Ectodermal cell (in vitro differentiated cells): ENCODE data around the gene KANK2.
"Not testable (repeated sequence)": the region's sequence is repeated elsewhere in the genome, so short reads cannot be mapped to it uniquely, and the experiment has no call there.

Experiments
- H3K27ac ChIP-seq: 2 replicates; pipeline ENCODE4 v1.7.0; 2013; ENCODE audit warnings: mild to moderate bottlenecking, low read depth, low read length; ENCODE audit not compliant: insufficient read depth, poor library complexity, severe bottlenecking
- H3K27me3 ChIP-seq: 2 replicates; pipeline ENCODE4 v1.7.0; 2013; ENCODE audit warnings: mild to moderate bottlenecking, low read length; ENCODE audit not compliant: insufficient read depth, control insufficient read depth, poor library complexity, severe bottlenecking
- H3K36me3 ChIP-seq: one replicate; pipeline ENCODE4 v1.7.0; 2013; ENCODE audit warnings: low read length; ENCODE audit not compliant: control insufficient read depth, insufficient read depth
- H3K4me1 ChIP-seq: one replicate; pipeline ENCODE4 v1.7.0; 2013; ENCODE audit warnings: low read length; ENCODE audit not compliant: control insufficient read depth, insufficient read depth
- H3K4me3 ChIP-seq: 2 replicates; pipeline ENCODE4 v1.7.0; 2013; ENCODE audit warnings: low read depth, low read length, control low read depth; ENCODE audit not compliant: insufficient read depth
- H3K9me3 ChIP-seq: 2 replicates; pipeline ENCODE4 v1.7.0; 2013; ENCODE audit warnings: mild to moderate bottlenecking, low read length, moderate library complexity; ENCODE audit not compliant: control insufficient read depth
- WGBS, 2 experiments: methylation state at CpG; one replicate each; pipeline ENCODE4 v1.1.7; 2013; ENCODE audit warnings: missing lambda C conversion rate in 2 of 2; 5-methylcytosine and 5-hydroxymethylcytosine counted together

The KANK2 gene

DNA sequence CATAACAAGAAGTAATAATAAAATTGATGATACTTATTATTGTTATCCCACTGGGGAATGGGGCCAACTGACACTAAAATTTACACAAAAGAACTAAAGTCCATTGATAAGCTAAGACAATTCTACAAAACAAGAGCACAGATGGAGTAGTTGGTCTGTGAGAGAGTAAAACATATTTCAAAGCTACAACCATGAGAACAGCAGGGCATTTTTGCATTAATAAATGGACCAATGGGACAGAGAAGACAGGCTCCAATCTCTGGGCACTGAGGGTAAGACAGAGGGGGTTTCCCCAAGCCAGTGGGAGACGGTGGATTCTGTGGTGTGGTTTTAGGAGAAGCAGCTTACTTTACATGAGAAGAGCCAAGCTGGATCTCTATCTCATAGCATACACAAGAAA lies 14.4 kb downstream of the KANK2 start:
- Histone ChIP-seq H3K36me3 (no peaks in the 10 kb centered on the region), H3K27me3 (no peaks in the 10 kb centered on the region), H3K4me1 (no peaks in the 10 kb centered on the region), H3K9me3 (no peaks in the 10 kb centered on the region), H3K4me3 (no peak overlapping the region), H3K27ac (no peak overlapping the region)
- 86 to 92% methylated on average over 1 of the region's 1 CpG for WGBS, 2 experiments

- Histone ChIP-seq H3K36me3 (peaks cover under 1% of the 10 kb centered on the region), H3K27ac (no peak overlapping the region), H3K4me3 (no peak overlapping the region), H3K27me3 (no peaks in the 10 kb centered on the region), H3K9me3 (no peaks in the 10 kb centered on the region), H3K4me1 (no peaks in the 10 kb centered on the region)
- WGBS, 2 experiments, result 92 to 96% methylated on average over 4 of the region's 4 CpGs
Measured at GRCh38 chr19:11181488-11181887, 15.9 kb downstream of the KANK2 start.

GRCh38 chr19:11180975-11181374 lies 16.4 kb downstream of the KANK2 start:
- 81 to 82% methylated on average over 7 to 8 of the region's 8 CpGs for WGBS, 2 experiments
- H3K4me3 ChIP-seq, H3K27ac ChIP-seq, H3K9me3 ChIP-seq, H3K4me1 ChIP-seq, H3K36me3 ChIP-seq, H3K27me3 ChIP-seq: not testable (repeated sequence)

DNA sequence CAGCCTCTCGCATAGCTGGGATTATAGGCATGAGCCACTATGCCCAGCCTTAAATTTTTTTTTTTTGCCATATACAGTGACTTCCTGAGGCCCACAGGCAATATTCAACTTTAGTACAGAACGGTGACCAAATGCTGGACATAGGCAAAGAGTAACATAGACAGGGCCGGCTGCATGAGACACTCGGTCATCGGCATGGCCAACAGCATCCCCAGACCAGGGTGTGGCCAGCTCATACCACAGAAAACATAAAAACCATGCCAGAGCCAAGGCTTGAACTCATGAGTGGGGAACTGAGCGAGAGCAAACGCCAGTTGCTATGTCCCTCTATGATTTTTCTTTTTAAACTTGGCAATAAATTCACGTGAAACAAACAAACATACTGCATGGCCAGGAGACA lies 17.0 kb downstream of the KANK2 start:
- Histone ChIP-seq H3K4me3 (no peak overlapping the region), H3K4me1 (no peaks in the 10 kb centered on the region), H3K9me3 (no peaks in the 10 kb centered on the region), H3K27me3 (no peaks in the 10 kb centered on the region), H3K36me3 (peaks cover 7% of the 10 kb centered on the region), H3K27ac (no peak overlapping the region)
- 94 to 96% methylated on average over 8 of the region's 8 CpGs for WGBS, 2 experiments

DNA sequence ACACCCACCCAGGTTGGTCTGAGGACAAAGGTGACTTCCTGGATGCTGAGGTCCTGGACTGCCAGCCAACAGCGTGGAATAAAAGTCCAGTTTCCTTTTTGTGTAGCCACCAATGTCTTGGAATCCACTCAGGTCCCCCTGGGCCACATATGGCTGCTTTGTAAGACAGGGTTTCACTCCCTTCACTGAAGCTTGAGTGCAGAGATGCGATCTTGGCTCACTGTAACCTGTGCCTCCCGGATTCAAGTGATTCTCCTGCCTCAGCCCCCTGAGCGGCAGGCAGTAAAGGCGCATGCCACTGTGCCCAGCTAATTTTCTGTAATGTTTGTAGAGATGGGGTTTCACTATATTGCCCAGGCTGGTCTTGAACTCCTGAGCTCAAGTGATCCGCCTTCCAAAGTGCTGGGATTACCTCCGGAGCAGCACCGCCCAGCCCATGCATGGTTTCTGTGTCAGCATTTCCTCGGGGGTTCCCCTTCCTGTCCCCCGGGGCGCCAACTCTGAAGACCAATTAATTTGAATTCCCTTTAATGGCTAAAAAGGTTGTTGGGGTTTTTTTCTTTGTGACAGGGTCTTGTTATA lies 17.5 kb downstream of the KANK2 start:
- WGBS, 2 experiments, result 90 to 93% methylated on average over 11 of the region's 11 CpGs
- Histone ChIP-seq H3K4me1 (no peaks in the 10 kb centered on the region), H3K9me3 (no peaks in the 10 kb centered on the region), H3K27ac (no peak overlapping the region), H3K36me3 (peaks cover 7% of the 10 kb centered on the region), H3K27me3 (no peaks in the 10 kb centered on the region), H3K4me3 (no peak overlapping the region)

- not testable (repeated sequence) for H3K9me3 ChIP-seq, H3K4me1 ChIP-seq, H3K27ac ChIP-seq, H3K27me3 ChIP-seq, H3K4me3 ChIP-seq
- WGBS, 2 experiments, result 92 to 94% methylated on average over 9 of the region's 9 CpGs
- H3K36me3 ChIP-seq, result peaks cover 11% of the 10 kb centered on the region
Measured at GRCh38 chr19:11179145-11179465, 18.2 kb downstream of the KANK2 start.

DNA sequence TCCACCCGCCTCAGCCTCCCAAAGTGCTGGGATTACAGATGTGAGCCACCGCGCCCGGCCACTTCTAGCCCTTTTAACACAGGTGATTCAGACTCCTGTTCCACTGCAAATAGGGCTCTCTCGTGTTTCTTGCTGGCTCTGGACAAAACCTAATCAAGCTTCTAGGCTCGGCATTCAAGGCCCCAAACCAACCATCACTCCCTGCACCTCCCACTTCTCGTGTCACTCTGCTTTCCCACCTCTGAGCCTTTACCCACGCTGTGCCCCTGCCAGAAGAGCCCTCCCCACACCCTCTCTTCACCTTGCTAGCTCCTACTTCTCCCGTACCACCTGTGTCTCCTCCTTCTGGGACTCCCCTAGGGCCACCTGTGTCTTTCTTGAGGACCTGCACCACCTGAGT lies 19.8 kb downstream of the KANK2 start:
- Histone ChIP-seq H3K4me1 (no peaks in the 10 kb centered on the region), H3K27ac (no peak overlapping the region), H3K9me3 (no peaks in the 10 kb centered on the region), H3K27me3 (no peaks in the 10 kb centered on the region), H3K36me3 (peaks cover 16% of the 10 kb centered on the region), H3K4me3 (no peak overlapping the region)
- 93 to 96% methylated on average over 9 of the region's 9 CpGs for WGBS, 2 experiments

DNA sequence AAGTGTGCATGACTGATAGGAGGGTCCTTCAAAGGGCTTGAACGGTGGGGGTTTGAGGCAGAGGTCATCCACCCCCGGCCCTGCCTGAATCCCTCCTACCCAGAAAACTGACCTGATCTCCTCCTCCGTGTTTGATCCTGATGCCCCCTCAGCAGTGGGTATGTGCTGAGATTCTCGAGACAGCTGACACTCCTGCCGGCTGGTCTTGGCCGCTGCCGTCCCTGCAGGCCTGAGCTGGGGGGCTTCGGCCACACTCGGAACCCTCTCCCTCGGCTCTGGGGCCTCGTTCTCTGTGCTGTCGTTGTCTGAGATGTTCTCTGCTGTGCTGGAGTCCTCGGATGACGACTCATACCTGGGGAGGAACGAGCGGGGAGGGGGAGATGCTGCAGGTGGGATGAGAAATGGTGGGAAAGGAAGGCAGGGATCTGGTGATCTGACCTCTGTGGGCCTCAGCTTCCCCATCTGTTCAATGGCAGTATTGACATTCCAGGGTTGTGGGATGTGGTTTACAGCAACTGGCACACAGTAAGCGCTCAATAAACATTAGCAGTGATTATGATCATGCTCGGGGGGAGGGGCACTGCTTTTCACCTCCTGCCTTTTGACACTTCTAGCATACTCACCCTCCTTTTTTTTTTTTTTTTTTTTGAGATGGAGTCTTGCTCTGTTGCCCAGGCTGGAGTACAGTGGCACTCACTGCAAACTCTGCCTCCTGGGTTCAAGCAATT lies 20.7 kb downstream of the KANK2 start:
- Histone ChIP-seq H3K36me3 (peaks cover 16% of the 10 kb centered on the region), H3K27ac (no peak overlapping the region), H3K27me3 (no peaks in the 10 kb centered on the region), H3K4me1 (no peaks in the 10 kb centered on the region), H3K4me3 (no peak overlapping the region), H3K9me3 (no peaks in the 10 kb centered on the region)
- WGBS, 2 experiments, result 95 to 96% methylated on average over 18 of the region's 18 CpGs

- H3K36me3 ChIP-seq, result peaks cover 16% of the 10 kb centered on the region
- no peak overlapping the region for H3K27ac ChIP-seq
- 87 to 89% methylated on average over 7 of the region's 7 CpGs for WGBS, 2 experiments
- H3K9me3 ChIP-seq, result no peaks in the 10 kb centered on the region
- H3K4me1 ChIP-seq, result no peaks in the 10 kb centered on the region
- H3K4me3 ChIP-seq, result no peak overlapping the region
- no peaks in the 10 kb centered on the region for H3K27me3 ChIP-seq
Measured at GRCh38 chr19:11175920-11176319, 21.4 kb downstream of the KANK2 start.

DNA sequence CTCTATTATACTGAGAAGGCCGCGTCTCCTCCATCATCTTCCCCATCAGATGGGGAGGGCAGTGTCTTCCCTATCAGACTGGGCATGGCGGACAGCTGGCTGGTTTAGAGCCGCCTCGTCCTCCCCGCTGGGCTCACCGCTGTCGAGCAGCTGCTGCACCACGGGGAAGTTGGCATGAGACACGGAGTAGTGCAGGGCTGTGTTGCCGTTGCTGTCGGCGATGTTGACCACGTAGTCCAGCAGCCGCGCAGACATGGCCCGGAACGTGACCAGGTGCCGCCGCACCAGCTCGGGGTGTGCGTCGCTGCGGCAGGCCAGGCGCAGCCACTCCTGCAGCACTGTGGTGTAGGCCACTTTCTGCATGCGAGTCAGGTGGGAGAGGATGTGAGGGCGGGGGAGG lies 23.0 kb downstream of the KANK2 start:
- H3K27me3 ChIP-seq, result no peaks in the 10 kb centered on the region
- H3K4me3 ChIP-seq, result no peak overlapping the region
- 94 to 97% methylated on average over 27 of the region's 27 CpGs for WGBS, 2 experiments
- H3K9me3 ChIP-seq, result no peaks in the 10 kb centered on the region
- peaks cover 16% of the 10 kb centered on the region for H3K36me3 ChIP-seq
- no peak overlapping the region for H3K27ac ChIP-seq
- no peaks in the 10 kb centered on the region for H3K4me1 ChIP-seq
